GM13976 (cell line): Measurements from ENCODE around the gene EPB42.
"Not testable (repeated sequence)": the region's sequence is repeated elsewhere in the genome, so short reads cannot be mapped to it uniquely, and the experiment has no call there.

Experiments
- DNase-seq: peaks from one replicate; pipeline ENCODE4 v3.0.0; 2012; ENCODE audit warnings: low spot score
- CTCF ChIP-seq: IDR thresholded peaks from 2 replicates; pipeline ENCODE4 v1.5.1; 2012; ENCODE audit warnings: borderline replicate concordance, mild to moderate bottlenecking; ENCODE audit not compliant: insufficient read depth; ENCODE audit errors: extremely low read depth, missing control alignments, control extremely low read depth
- in situ Hi-C: fragments of 300-500 bp; cut with MboI; formaldehyde crosslinking; loops from one replicate; pipeline ENCODE4 v1.12.0; 2022; ENCODE audit warnings: low sequenced_read_pairs, mixed read lengths, inconsistent platforms; ENCODE audit not compliant: unreplicated experiment

Gene EPB42

GRCh38 chr15:43208052-43209002 lies 12.5 kb downstream of the EPB42 start:
- no peak for TF ChIP-seq CTCF
- no peak for DNase-seq
- in situ Hi-C loops = no loop called here

- in situ Hi-C loops = no loop called here
- TF ChIP-seq CTCF = no peak
- DNase-seq = no peak
Observed at GRCh38 chr15:43207024-43207423, 13.8 kb downstream of the EPB42 start.

GRCh38 chr15:43206054-43206453 lies 14.8 kb downstream of the EPB42 start:
- no peak for DNase-seq
- TF ChIP-seq CTCF = no peak
- in situ Hi-C loops = no loop called here

- peak; percentile 71 for DNase-seq
- TF ChIP-seq CTCF = peak; percentile 77
- in situ Hi-C loops = no loop called here
Observed at GRCh38 chr15:43204016-43204901, 16.6 kb downstream of the EPB42 start.

- TF ChIP-seq CTCF = no peak
- in situ Hi-C loops = no loop called here
- no peak for DNase-seq
Observed at GRCh38 chr15:43199945-43200488, 20.8 kb downstream of the EPB42 start.

GRCh38 chr15:43198992-43199391 lies 21.8 kb downstream of the EPB42 start:
- TF ChIP-seq CTCF = no peak
- in situ Hi-C loops = no loop called here

GRCh38 chr15:43198556-43198955 lies 22.3 kb downstream of the EPB42 start:
- in situ Hi-C loops, DNase-seq: not testable (repeated sequence)

More at GRCh38 chr15:43198992-43199391, 21.8 kb downstream of the EPB42 start:
- no peak for DNase-seq

- DNase-seq, in situ Hi-C loops: not testable (repeated sequence)
Observed at GRCh38 chr15:43197773-43198172, 23.0 kb downstream of the EPB42 start.
